Measurements from ENCODE around the gene IL22RA2.
"Not testable (repeated sequence)": the region's sequence is repeated elsewhere in the genome, so short reads cannot be mapped to it uniquely, and the experiment has no call there.

IL22RA2 gene

GRCh38 chr6:137211910-137212309 lies 38.5 kb upstream of the IL22RA2 start:
- Mint-ChIP-seq H3K4me3 (peak overlapping the region; percentile 9), H3K27me3 (no peaks in the 10 kb centered on the region), H3K9me3 (peaks cover 30% of the 10 kb centered on the region), H3K36me3 (ENCODE audit: low read depth) (peaks cover 92% of the 10 kb centered on the region), H3K27ac (no peak overlapping the region), H3K4me1 (ENCODE audit: low read depth) (peaks cover 80% of the 10 kb centered on the region)
- intact Hi-C loops (cut with micrococcal nuclease) = loop anchor here (5.0 kb wide), 1 partner anchor 35 kb away; no protein-coding TSS in a partner anchor

- Mint-ChIP-seq H3K27ac (no peak overlapping the region), H3K27me3 (no peaks in the 10 kb centered on the region), H3K36me3 (ENCODE audit: low read depth) (peaks cover 93% of the 10 kb centered on the region), H3K4me3 (no peak overlapping the region), H3K9me3 (peaks cover 30% of the 10 kb centered on the region), H3K4me1 (ENCODE audit: low read depth) (peaks cover 79% of the 10 kb centered on the region)
- intact Hi-C loops (cut with micrococcal nuclease) = loop anchor here (5.0 kb wide), 1 partner anchor 36 kb away; no protein-coding TSS in a partner anchor
Measured at GRCh38 chr6:137210903-137211302, 37.5 kb upstream of the IL22RA2 start.

GRCh38 chr6:137208279-137208678 lies 34.8 kb upstream of the IL22RA2 start:
- Mint-ChIP-seq H3K36me3 (ENCODE audit: low read depth) (peaks cover 96% of the 10 kb centered on the region), H3K4me3 (no peak overlapping the region), H3K9me3 (peaks cover 30% of the 10 kb centered on the region), H3K27me3 (no peaks in the 10 kb centered on the region), H3K4me1 (ENCODE audit: low read depth) (peaks cover 68% of the 10 kb centered on the region), H3K27ac (peak overlapping the region; percentile 6)
- intact Hi-C loops (cut with micrococcal nuclease) = loop anchor here (10.0 kb wide), 1 partner anchor 113 kb away; no protein-coding TSS in a partner anchor

GRCh38 chr6:137207457-137207856 lies 34.0 kb upstream of the IL22RA2 start:
- intact Hi-C loops (cut with micrococcal nuclease) = loop anchor here (10.0 kb wide), 1 partner anchor 113 kb away; no protein-coding TSS in a partner anchor
- Mint-ChIP-seq H3K27ac (peak overlapping the region; percentile 6), H3K9me3 (peaks cover 30% of the 10 kb centered on the region), H3K4me1 (ENCODE audit: low read depth) (peaks cover 62% of the 10 kb centered on the region), H3K36me3 (ENCODE audit: low read depth) (peaks cover 97% of the 10 kb centered on the region)
- H3K27me3 Mint-ChIP-seq, H3K4me3 Mint-ChIP-seq: not testable (repeated sequence)

GRCh38 chr6:137206577-137206976 lies 33.1 kb upstream of the IL22RA2 start:
- peaks cover 30% of the 10 kb centered on the region for H3K9me3 Mint-ChIP-seq

GRCh38 chr6:137203256-137203655 lies 29.8 kb upstream of the IL22RA2 start:
- H3K4me3 Mint-ChIP-seq = no peak overlapping the region
- H3K36me3 Mint-ChIP-seq (ENCODE audit: low read depth) = peaks cover 89% of the 10 kb centered on the region
- peaks cover 24% of the 10 kb centered on the region for H3K4me1 Mint-ChIP-seq (ENCODE audit: low read depth)
- no peak overlapping the region for H3K27ac Mint-ChIP-seq
- H3K27me3 Mint-ChIP-seq = no peaks in the 10 kb centered on the region
- intact Hi-C loops (cut with micrococcal nuclease) = loop anchor here (5.0 to 10.0 kb wide), 2 partner anchors 66 to 108 kb away; no protein-coding TSS in a partner anchor
- H3K9me3 Mint-ChIP-seq = peaks cover 11% of the 10 kb centered on the region

More at GRCh38 chr6:137206577-137206976, 33.1 kb upstream of the IL22RA2 start:
- Mint-ChIP-seq H3K27me3 (no peaks in the 10 kb centered on the region), H3K36me3 (ENCODE audit: low read depth) (peaks cover 97% of the 10 kb centered on the region), H3K4me1 (ENCODE audit: low read depth) (peaks cover 53% of the 10 kb centered on the region), H3K4me3 (no peak overlapping the region), H3K27ac (no peak overlapping the region)
- intact Hi-C loops (cut with micrococcal nuclease) = loop anchor here (10.0 kb wide), 1 partner anchor 112 kb away; no protein-coding TSS in a partner anchor

- Mint-ChIP-seq H3K4me3 (no peak overlapping the region), H3K4me1 (ENCODE audit: low read depth) (peaks cover 16% of the 10 kb centered on the region), H3K27me3 (no peaks in the 10 kb centered on the region), H3K27ac (no peak overlapping the region), H3K9me3 (no peaks in the 10 kb centered on the region), H3K36me3 (ENCODE audit: low read depth) (peaks cover 88% of the 10 kb centered on the region)
- intact Hi-C loops (cut with micrococcal nuclease) = loop anchor here (5.0 to 10.0 kb wide), 2 partner anchors 65 to 107 kb away; no protein-coding TSS in a partner anchor
Measured at GRCh38 chr6:137202078-137202477, 28.6 kb upstream of the IL22RA2 start.

GRCh38 chr6:137201006-137201405 lies 27.6 kb upstream of the IL22RA2 start:
- no peak overlapping the region for H3K27ac Mint-ChIP-seq
- intact Hi-C loops (cut with micrococcal nuclease) = loop anchor here (5.0 to 10.0 kb wide), 2 partner anchors 64 to 106 kb away; no protein-coding TSS in a partner anchor
- H3K9me3 Mint-ChIP-seq = no peaks in the 10 kb centered on the region
- no peak overlapping the region for H3K4me3 Mint-ChIP-seq
- H3K36me3 Mint-ChIP-seq (ENCODE audit: low read depth) = peaks cover 90% of the 10 kb centered on the region
- H3K4me1 Mint-ChIP-seq (ENCODE audit: low read depth) = peaks cover 10% of the 10 kb centered on the region
- H3K27me3 Mint-ChIP-seq = no peaks in the 10 kb centered on the region

- no peaks in the 10 kb centered on the region for H3K27me3 Mint-ChIP-seq
- H3K36me3 Mint-ChIP-seq (ENCODE audit: low read depth) = peaks cover 85% of the 10 kb centered on the region
- no peak overlapping the region for H3K27ac Mint-ChIP-seq
- H3K4me1 Mint-ChIP-seq (ENCODE audit: low read depth) = peaks cover 6% of the 10 kb centered on the region
- intact Hi-C loops (cut with micrococcal nuclease) = loop anchor here (5.0 to 10.0 kb wide), 2 partner anchors 63 to 105 kb away; no protein-coding TSS in a partner anchor
- no peak overlapping the region for H3K4me3 Mint-ChIP-seq
- no peaks in the 10 kb centered on the region for H3K9me3 Mint-ChIP-seq
Measured at GRCh38 chr6:137200288-137200687, 26.8 kb upstream of the IL22RA2 start.

- Mint-ChIP-seq H3K4me1 (ENCODE audit: low read depth) (no peaks in the 10 kb centered on the region), H3K36me3 (ENCODE audit: low read depth) (peaks cover 62% of the 10 kb centered on the region), H3K4me3 (no peak overlapping the region), H3K27ac (no peak overlapping the region), H3K27me3 (no peaks in the 10 kb centered on the region), H3K9me3 (no peaks in the 10 kb centered on the region)
- intact Hi-C loops (cut with micrococcal nuclease) = no loop called here
Measured at GRCh38 chr6:137197684-137198645, 24.5 kb upstream of the IL22RA2 start.

GRCh38 chr6:137193256-137194070 lies 20.0 kb upstream of the IL22RA2 start:
- H3K4me3 Mint-ChIP-seq = no peak overlapping the region
- intact Hi-C loops (cut with micrococcal nuclease) = loop anchor here (5.0 kb wide), 1 partner anchor 36 kb away; no protein-coding TSS in a partner anchor
- H3K27ac Mint-ChIP-seq = no peak overlapping the region
- no peaks in the 10 kb centered on the region for H3K27me3 Mint-ChIP-seq
- peaks cover 31% of the 10 kb centered on the region for H3K36me3 Mint-ChIP-seq (ENCODE audit: low read depth)
- H3K4me1 Mint-ChIP-seq (ENCODE audit: low read depth) = peaks cover 17% of the 10 kb centered on the region
- peaks cover 8% of the 10 kb centered on the region for H3K9me3 Mint-ChIP-seq

GRCh38 chr6:137192821-137193220 lies 19.4 kb upstream of the IL22RA2 start:
- Mint-ChIP-seq H3K4me3 (no peak overlapping the region), H3K4me1 (ENCODE audit: low read depth) (peaks cover 17% of the 10 kb centered on the region), H3K27ac (no peak overlapping the region), H3K36me3 (ENCODE audit: low read depth) (peaks cover 25% of the 10 kb centered on the region), H3K9me3 (peaks cover 8% of the 10 kb centered on the region), H3K27me3 (no peaks in the 10 kb centered on the region)
- intact Hi-C loops (cut with micrococcal nuclease) = loop anchor here (5.0 kb wide), 1 partner anchor 36 kb away; no protein-coding TSS in a partner anchor

- H3K27ac Mint-ChIP-seq = peak overlapping the region; percentile 84
- peaks cover 15% of the 10 kb centered on the region for H3K36me3 Mint-ChIP-seq (ENCODE audit: low read depth)
- H3K9me3 Mint-ChIP-seq = peaks cover 12% of the 10 kb centered on the region
- no peak overlapping the region for H3K4me3 Mint-ChIP-seq
- intact Hi-C loops (cut with micrococcal nuclease) = loop anchor here (5.0 kb wide), 1 partner anchor 34 kb away; no protein-coding TSS in a partner anchor
- no peaks in the 10 kb centered on the region for H3K27me3 Mint-ChIP-seq
- peaks cover 17% of the 10 kb centered on the region for H3K4me1 Mint-ChIP-seq (ENCODE audit: low read depth)
Measured at GRCh38 chr6:137191670-137192069, 18.2 kb upstream of the IL22RA2 start.
